ENCODE data around the gene RASGRF1.

- TF ChIP-seq POLR2A (IDR thresholded peaks at IDR 0.05) (no peak), CTCF (IDR thresholded peaks at IDR 0.05) (no peak)
These were observed 33.5 kb downstream of the RASGRF1 start for GRCh38 chr15:79057050-79057449.
